GM18511 (cell line): Measurements from ENCODE around the gene FRMD8.

Experiments used
- ATAC-seq: cut with Tn5 transposase; IDR thresholded peaks from one replicate; pipeline ENCODE4 v1.9.1; 2021; ENCODE audit warnings: mild to moderate bottlenecking, moderate library complexity; ENCODE audit not compliant: unreplicated experiment

The FRMD8 gene

GRCh38 chr11:65373839-65374580 is 12.4 kb upstream of the FRMD8 start:
- no peak for ATAC-seq

GRCh38 chr11:65375012-65375411 is 11.4 kb upstream of the FRMD8 start:
- ATAC-seq = no peak

- no peak for ATAC-seq
Observed at GRCh38 chr11:65376138-65376713, 10.2 kb upstream of the FRMD8 start.

- ATAC-seq = no peak
Observed at GRCh38 chr11:65377036-65377435, 9.4 kb upstream of the FRMD8 start.

- no peak for ATAC-seq
Observed at GRCh38 chr11:65377777-65378176, 8.7 kb upstream of the FRMD8 start.

- ATAC-seq = no peak
Observed at GRCh38 chr11:65378208-65378927, 8.1 kb upstream of the FRMD8 start.

- no peak for ATAC-seq
Observed at GRCh38 chr11:65378928-65379638, 7.4 kb upstream of the FRMD8 start.

- no peak for ATAC-seq
Observed at GRCh38 chr11:65379698-65380459, 6.6 kb upstream of the FRMD8 start.

GRCh38 chr11:65380460-65381119 is 5.8 kb upstream of the FRMD8 start:
- ATAC-seq = no peak

GRCh38 chr11:65381716-65382032 is 4.8 kb upstream of the FRMD8 start:
- ATAC-seq = no peak

GRCh38 chr11:65382033-65382803 is 4.2 kb upstream of the FRMD8 start, which contains the start of gene SLC25A45:
SLC25A45 (minus strand) TSS chr11:65382646; CDS start chr11:65381951, 695 bp downstream.
- ATAC-seq = peak; percentile 72

GRCh38 chr11:65382804-65383368 is 3.6 kb upstream of the FRMD8 start:
- ATAC-seq = no peak

GRCh38 chr11:65383778-65384177 is 2.7 kb upstream of the FRMD8 start:
- no peak for ATAC-seq

- ATAC-seq = no peak
Observed at GRCh38 chr11:65384301-65384889, 2.0 kb upstream of the FRMD8 start.

GRCh38 chr11:65388731-65389130 is 2.3 kb downstream of the FRMD8 start:
- ATAC-seq = no peak

GRCh38 chr11:65389294-65389980 is 3.0 kb downstream of the FRMD8 start:
- no peak for ATAC-seq

GRCh38 chr11:65390099-65390941 is 3.9 kb downstream of the FRMD8 start:
- no peak for ATAC-seq
